ENCODE measurements around the gene KMT2A.
"Not testable (repeated sequence)": the region's sequence is repeated elsewhere in the genome, so short reads cannot be mapped to it uniquely, and the experiment has no call there.

The KMT2A gene

DNA sequence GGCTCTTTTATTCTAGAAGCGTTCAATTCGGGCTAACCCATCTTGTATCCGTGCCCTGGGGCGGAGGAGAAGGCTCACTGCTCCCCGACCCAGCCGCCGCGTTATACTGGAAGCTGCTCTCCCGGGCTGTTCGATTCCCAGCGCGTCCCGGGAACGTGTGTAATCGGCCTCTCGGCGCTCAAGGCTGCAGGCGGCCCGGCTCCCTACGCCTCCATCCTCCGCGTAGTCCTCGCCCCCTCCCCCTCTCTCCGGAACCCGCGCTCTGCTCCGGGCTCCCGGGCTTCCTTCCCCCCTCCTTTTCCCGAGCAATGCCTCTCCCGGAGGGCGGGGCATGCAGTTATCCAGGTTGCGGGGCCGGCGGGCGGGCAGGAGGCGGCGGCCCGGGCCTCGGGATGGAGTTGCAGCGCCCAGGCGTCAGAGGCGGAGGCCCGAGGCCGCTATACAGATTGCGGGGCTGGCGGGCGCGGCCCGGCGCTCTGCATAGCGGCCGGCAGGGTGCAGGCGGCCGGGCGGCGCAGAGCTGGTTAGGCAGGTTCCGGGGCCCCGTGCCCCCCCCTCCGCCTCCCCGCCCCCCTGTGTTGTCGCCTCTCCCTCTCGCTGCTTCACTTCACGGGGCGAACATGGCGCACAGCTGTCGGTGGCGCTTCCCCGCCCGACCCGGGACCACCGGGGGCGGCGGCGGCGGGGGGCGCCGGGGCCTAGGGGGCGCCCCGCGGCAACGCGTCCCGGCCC lies at the start of gene KMT2A:
TSS of gene KMT2A (plus strand) at position 600 of the 732 bp plus-strand sequence. CDS start at position 621, 21 bp downstream.
- peak; percentile 83 for DNase-seq (ENCODE audit: low spot score)

- no peak for DNase-seq (ENCODE audit: low spot score)
Observed at GRCh38 chr11:118396097-118396501, 40.2 kb upstream of the KMT2A start.

GRCh38 chr11:118397448-118397847 lies 38.8 kb upstream of the KMT2A start:
- DNase-seq (ENCODE audit: low spot score), result no peak

GRCh38 chr11:118398791-118399559 lies 37.3 kb upstream of the KMT2A start:
- no peak for DNase-seq (ENCODE audit: low spot score)

DNA sequence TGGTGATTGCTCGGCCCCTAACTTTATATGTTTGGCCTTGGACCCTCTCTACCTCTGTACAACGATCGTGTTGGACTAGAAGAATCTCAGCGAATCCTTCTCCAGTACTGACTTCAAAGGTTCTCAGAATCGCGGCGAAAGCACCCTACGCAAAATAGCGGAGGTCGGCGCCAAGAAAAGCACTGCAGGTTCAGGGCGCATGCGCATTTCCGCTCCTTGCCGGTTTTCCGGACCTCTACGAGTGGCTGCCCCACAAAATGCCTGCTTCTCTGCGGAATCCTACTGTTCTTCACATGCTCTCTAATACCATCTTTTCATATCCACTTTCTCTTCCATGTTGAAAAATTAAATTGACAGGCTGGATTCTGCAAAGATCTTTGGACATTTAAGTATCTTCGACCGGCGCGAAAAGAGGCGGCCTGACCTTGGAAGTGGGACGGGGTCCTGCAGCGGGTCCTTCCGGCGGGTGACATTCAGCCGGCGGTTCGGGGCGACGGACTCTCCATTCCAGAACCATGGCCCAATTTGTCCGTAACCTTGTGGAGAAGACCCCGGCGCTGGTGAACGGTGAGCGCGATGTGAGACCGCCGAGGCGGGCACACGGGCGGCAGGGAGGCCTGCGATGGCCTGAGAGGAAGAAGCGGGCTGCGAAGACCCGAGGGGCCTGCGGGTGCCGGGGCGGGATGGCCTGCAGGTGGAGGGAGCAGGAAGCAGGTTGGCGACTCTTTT lies 35.0 kb upstream of the KMT2A start, which contains the start of gene ATP5MG:
TSS of gene ATP5MG (plus strand) at position 456 of the 729 bp plus-strand sequence. CDS start at position 516, 60 bp downstream.
- DNase-seq (ENCODE audit: low spot score), result peak; percentile 96

GRCh38 chr11:118401880-118402590 lies 34.3 kb upstream of the KMT2A start:
- DNase-seq (ENCODE audit: low spot score), result no peak

GRCh38 chr11:118402594-118402993 lies 33.7 kb upstream of the KMT2A start:
- not testable (repeated sequence) for DNase-seq (ENCODE audit: low spot score)

- DNase-seq (ENCODE audit: low spot score), result no peak
Observed at GRCh38 chr11:118406599-118407166, 29.6 kb upstream of the KMT2A start.

DNA sequence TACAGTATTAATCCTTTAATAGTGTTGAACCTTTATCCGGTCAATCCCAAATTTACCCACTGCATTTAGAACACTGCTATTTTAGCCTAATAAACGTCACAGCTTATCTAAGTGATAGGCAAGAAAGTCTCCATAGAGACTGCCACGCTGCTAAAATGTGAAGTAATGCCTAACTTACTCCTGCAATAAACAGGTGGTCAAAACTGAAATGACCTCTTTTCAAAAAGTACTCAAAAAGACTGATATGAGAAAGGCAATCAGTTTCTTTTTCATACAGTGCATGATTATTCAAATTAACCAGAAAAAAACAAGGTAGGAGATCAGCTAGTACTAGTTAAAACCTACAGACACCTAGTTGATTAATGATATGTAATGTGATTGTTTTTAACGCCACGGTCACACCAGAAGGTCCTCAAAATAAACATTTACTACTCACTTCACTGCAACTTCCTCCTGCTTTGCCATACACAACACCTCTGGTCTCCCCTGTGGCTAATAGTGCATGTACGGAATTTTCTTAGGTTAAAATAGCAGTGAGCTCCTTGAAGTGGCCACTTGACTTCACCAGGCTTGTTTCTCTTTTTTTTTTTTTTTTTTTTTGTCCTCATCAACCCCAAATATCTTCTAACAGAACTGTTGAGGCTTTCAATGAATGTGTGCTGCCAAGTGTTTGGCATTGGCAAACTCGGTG lies 26.1 kb upstream of the KMT2A start:
- no peak for DNase-seq (ENCODE audit: low spot score)

DNA sequence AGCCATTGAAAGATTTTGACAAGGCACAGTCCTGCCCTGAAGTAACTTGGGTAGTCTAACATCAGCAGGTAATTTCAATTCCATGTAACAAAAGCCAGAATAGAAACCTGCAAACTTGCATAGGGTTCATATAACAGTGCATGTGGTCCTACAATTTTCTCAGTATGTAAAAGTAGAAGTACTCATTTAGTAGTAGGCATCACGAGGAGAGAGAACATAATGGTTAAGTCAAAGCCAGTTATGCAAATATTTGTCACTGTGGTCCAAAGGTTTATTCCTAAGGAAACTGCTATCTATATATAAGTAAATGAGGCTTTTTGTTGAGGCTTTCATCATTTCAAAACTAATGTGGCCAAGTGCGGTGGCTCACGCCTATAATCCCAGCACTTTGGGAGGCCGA lies 24.8 kb upstream of the KMT2A start:
- DNase-seq (ENCODE audit: low spot score), result no peak

DNA sequence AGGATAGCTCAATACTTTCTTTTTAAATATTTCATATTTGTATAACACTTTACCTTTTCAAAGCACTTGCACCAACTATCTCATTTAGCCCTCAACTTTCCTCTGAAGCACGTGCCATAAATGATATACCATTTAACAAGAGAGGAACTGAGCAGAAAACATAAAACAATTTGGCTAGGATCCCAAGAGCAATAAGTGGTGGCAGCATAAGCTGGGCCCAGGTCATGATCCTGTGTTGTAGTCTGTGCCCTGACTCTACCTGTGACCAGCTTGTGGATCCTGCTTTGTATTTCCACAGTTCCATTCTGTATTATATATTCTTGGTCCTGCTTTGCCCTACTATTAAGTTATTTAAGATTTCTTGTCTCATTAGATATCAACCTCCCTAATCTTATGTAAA lies 23.4 kb upstream of the KMT2A start:
- no peak for DNase-seq (ENCODE audit: low spot score)

GRCh38 chr11:118415062-118415738 lies 21.1 kb upstream of the KMT2A start:
- peak; percentile 60 for DNase-seq (ENCODE audit: low spot score)

DNA sequence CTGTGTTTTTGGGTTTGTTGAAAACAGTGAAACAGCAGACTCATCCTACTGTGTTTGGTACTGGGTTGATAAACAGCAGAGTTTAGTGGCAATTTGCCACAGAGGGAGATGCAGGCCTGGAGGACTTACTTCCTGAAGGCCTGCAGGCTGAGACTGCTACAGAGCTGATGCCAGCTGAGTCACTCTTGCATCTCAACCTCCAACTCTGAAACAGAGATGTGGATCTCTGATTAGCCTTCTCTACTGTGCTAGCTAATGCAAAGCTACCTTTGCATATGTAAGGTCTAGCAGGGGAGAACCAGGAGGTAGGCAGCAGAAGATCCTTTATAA lies 20.6 kb upstream of the KMT2A start:
- peak; percentile 93 for DNase-seq (ENCODE audit: low spot score)

GRCh38 chr11:118416900-118417299 lies 19.4 kb upstream of the KMT2A start:
- not testable (repeated sequence) for DNase-seq (ENCODE audit: low spot score)

- no peak for DNase-seq (ENCODE audit: low spot score)
Observed at GRCh38 chr11:118417801-118418200, 18.5 kb upstream of the KMT2A start.

DNA sequence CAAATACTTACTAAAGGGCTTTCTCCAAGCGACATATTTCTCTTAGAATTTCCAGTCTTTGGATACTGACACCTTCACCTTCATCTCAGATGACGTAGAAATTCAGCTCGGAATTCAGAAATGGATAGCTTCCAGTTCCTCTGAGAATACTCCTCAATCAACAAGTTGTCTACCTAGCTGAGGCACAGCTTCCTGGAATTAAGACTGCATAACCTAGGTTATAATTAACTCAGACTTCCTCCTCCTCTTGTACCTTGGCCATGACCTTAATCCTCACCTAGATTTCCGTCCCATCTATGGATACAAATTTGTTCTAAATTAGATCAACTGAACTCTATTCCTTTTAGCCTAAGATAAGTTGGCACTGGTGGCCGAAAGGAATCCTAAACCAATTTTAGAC lies 17.5 kb upstream of the KMT2A start:
- DNase-seq (ENCODE audit: low spot score), result no peak

GRCh38 chr11:118427707-118428106 lies 8.6 kb upstream of the KMT2A start:
- no peak for DNase-seq (ENCODE audit: low spot score)

- DNase-seq (ENCODE audit: low spot score), result no peak
Observed at GRCh38 chr11:118430956-118431355, 5.3 kb upstream of the KMT2A start.

DNA sequence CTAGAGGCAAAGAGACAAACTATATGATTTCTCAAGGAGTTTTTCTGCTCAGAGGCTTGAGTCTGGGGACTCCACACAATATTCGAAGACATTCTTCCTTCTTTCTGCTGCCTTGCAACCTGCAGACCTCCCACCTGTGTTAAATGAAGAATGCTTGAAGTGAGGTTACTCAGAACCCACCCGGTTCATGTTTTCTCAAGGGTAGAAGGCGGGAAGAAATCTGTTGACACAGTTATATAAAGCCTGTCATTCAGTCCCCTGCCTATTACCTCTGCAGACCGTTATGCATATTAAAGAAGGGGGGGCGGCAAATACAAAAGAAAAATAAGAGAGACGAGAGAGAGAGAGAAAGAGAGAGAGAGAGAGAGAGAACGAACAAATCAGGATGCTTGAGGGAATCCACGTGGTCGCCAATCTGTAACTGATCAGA lies 2.2 kb upstream of the KMT2A start:
- no peak for DNase-seq (ENCODE audit: low spot score)

DNA sequence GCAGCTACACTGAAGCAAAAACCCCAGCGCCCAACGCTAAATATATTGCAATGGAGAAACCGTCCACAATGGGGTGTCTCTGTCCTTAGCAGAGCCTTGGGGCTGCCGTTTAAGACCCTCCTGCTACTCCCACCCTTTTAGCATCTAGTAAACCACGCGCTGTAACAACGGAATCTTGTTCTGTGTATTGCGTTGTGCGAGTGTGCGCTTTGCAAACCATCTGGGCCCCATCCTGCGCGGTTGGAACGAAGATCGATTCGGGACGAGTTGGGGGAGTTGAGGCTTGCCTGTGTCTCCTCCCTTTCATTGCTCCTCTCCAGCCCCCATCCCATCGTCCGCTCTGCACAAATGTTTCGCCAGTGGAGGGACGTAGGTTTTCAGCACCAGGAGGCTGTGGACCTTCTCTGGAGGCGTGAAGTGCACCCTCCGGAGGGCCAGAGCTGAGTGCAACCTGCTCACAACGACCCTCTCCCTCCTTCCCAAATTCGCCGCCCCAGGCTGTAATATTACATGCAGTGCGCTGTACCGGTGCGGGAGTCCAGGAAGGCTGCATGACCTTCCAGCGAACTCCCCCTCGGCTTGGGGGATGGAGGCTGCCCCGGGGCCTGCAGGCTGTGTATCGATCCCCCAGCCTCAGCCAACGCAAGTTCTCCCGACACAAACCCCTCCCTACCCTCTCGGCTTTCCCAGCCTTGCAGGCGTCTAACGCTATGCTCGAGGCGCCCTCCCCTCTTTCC lies 1.6 kb upstream of the KMT2A start:
- no peak for DNase-seq (ENCODE audit: low spot score)

Measured in hematopoietic multipotent progenitor cell treated with erythropoietin and hydrocortisone succinate and interleukin-3 and kit ligand, for 15 days (in vitro differentiated cells).